ENCODE data around the gene HCFC1R1.
A peak's percentile ranks its signal among the peaks of the same experiment; 100 is the strongest.
"Not testable (repeated sequence)": the region's sequence is repeated elsewhere in the genome, so short reads cannot be mapped to it uniquely, and the experiment has no call there.

Gene HCFC1R1, protein sequence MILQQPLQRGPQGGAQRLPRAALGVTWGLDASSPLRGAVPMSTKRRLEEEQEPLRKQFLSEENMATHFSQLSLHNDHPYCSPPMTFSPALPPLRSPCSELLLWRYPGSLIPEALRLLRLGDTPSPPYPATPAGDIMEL

DNA sequence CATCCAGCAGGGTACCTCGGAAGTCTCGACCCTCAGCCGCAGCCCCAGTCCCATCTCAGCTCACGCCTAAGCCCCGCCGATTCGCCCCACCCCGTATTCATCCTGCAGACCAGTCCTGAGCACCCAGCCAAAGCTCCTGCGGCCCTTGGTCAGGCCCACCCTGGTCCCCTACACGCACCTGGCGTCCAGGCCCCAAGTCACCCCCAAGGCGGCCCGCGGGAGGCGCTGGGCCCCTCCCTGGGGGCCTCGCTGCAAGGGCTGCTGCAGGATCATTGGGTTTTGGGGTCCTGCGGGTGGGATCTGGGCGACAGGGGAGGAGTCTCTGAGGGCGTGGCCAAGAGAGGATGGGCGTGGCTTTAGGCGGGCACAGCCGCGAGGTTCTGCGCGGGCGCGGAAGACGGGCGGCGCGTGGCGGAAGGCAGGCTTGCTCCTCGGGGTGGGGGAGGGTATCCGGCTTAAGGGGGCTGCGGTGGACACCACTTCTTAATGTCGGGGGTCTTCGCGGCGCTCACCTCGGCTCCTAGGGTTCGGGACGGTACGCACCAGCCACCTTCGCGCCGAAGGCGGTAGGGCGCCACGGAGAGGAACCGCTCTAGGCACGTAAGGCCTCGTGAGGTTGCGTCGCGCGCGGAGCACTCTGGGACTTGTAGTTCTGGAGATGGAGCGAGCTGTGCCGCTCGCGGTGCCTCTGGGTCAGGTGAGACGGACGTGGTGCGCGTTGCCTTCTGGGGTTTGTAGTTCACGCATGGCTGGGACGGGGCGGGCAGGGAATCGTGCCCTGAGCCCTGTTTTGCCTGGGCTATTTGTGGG lies at the start of gene HCFC1R1, which contains the start of gene THOC6:
Gene HCFC1R1 (minus strand): TSS at position 274 of the 810 bp plus-strand sequence. CDS start 1 bp downstream, at position 273.
Gene THOC6 (plus strand): TSS at position 367 of the 810 bp plus-strand sequence. CDS start 292 bp downstream, at position 659.
- peak; percentile 92 for DNase-seq

DNA sequence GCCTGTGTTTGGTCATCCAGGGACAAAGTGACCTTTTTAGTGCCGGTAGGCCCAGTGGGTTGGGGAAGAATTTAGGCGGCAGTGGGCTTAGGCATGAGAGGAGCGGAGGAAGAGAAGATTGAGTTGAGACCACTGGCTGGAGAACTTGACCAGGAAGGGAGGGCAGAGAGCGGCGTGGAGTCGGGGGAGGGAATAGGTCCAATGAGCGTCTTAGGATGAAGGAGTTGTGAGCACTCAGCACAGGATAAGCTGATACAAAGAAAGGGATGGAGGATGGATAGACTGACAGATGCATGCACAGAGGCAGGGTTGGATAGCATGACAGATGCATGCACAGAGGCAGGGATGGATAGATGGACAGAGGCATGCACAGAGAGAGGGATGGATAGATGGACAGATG lies 49.7 kb upstream of the HCFC1R1 start:
- no peak for DNase-seq

DNA sequence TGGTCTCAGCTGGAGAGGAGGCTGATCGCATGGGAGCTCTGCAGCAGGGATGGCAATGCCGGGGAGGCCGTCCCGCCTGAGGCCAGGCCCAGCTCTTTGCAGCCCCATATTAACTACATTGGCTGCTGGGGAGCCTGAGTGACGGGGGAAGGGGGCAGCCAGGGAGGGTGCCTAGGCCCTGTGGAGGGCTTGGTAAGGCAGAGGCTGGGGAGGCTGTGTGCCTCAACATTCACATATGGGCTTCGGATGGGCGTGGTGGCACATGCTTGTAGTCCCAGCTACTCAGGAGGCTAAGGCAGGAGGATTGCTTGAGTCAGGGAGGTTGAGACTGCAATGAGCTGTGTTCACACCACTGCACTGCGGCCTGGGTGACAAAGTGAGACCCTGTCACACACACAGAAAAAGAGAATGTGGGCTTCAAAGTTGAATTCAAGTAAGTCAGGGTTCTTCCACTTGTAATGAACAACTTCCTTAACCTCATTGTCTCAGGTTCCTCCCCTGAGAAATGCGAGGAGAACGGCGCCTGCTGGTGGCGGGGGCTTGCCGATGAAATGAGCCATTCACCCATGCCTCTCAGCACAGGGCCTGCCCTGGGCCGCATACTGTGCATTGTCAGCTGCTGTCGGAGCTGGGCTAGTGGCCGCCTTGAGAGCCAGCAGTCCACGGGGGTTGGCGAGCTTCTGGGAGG lies 49.0 kb upstream of the HCFC1R1 start:
- DNase-seq, result not testable (repeated sequence)

DNA sequence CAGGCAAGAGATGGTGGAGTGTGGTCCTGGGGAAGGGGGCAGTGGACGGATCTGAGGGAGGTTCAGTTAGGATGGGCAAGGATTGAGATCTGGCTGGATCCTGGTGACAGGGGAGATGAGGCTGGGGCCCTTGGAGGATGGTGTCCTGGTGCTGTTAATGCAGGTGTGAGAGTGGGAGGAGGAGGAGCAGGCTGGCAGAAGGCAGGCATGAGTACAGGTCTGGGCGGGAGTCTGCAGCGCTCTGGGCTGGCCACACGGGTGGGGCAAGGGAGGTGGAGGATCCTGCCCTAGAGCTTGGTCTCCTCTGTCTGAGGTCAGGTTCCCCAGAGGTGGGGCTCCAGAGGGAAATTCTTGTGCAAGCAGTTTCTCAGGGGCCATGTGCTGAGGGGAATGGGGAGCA lies 48.4 kb upstream of the HCFC1R1 start:
- not testable (repeated sequence) for DNase-seq

DNA sequence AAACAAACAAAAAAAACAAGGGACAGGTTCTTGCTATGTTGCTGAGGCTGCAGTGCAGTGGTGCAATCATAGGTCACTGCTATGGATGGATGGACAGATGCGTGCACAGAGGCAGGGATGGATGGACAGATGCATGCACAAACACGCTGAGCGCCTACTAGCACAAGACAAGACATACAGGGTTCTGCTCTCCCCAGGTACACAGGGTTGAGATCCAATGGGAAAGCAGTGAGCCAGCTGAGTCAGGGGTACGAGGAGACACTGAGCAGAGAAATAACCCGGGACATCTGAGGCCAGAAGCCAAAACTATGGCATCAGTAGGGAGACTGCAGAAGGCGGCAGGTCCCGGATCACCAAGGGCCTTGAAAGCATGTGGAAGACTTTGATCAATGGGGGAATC lies 47.9 kb upstream of the HCFC1R1 start:
- DNase-seq, result no peak

DNA sequence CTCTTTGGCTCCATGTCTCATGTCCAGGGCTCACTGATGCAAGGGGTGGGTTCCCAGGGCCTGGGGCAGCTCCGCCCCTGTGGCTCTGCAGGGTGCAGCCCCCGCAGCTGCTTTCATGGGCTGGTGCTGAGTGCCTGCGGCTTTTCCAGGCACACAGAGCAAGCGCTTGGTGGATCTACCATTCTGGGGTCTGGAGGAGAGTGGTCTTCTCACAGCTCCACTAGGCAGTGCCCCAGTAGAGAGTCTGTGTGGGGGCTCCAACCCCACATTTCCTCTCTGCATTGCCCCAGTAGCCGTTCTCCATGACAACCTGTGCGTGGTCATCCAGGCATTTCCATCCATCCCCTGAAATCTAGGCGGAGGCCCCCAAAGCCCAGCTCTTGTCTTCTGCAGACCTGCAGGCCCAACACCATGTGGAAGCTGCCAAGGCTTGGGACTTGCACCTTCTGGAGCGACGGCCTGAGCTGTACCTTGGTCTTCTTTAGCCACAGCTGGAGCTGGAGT lies 46.9 kb upstream of the HCFC1R1 start:
- no peak for DNase-seq

DNA sequence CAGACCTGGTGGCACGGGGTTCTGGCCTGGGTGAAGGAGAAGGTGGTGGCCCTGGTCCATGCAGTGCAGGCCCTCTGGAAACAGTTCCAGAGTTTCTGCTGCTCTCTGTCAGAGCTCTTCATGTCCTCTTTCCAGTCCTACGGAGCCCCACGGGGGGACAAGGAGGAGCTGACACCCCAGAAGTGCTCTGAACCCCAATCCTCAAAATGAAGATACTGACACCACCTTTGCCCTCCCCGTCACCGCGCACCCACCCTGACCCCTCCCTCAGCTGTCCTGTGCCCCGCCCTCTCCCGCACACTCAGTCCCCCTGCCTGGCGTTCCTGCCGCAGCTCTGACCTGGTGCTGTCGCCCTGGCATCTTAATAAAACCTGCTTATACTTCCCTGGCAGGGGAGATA lies 45.4 kb upstream of the HCFC1R1 start:
- not testable (repeated sequence) for DNase-seq

DNA sequence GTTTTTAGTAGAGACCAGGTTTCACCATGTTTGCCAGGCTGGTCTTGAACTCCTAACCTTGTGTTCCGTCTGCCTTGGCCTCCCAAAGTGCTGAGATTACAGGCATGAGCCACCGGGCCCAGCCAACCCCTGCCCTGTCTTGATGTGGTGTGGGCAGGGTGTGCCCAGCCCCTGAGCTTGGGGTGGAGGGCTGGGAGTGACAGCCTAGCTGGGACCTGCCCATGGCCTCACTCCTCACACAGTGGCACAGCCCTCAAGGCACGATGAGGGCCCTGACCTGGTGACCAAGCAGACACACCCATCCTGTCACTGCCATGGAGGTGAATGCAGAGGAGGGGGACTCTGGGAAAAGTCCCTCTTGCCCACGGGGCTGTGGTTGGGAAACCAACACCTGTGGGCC lies 44.7 kb upstream of the HCFC1R1 start:
- no peak for DNase-seq

DNA sequence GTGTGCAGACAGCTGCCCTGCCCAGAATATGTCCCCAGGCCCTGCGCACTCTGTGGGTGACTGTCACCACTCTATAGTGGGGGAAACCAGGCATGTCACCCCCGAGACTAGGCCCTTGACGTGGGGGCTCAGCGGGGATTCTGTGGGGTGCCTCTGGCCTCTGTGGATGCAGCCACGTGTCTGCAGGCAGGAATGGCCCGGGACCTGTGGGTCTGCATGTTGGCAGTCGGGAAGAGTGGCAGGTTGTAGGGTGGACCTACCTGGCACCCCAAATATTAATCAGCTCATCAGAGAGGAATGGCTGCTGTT lies 42.7 kb upstream of the HCFC1R1 start:
- no peak for DNase-seq

DNA sequence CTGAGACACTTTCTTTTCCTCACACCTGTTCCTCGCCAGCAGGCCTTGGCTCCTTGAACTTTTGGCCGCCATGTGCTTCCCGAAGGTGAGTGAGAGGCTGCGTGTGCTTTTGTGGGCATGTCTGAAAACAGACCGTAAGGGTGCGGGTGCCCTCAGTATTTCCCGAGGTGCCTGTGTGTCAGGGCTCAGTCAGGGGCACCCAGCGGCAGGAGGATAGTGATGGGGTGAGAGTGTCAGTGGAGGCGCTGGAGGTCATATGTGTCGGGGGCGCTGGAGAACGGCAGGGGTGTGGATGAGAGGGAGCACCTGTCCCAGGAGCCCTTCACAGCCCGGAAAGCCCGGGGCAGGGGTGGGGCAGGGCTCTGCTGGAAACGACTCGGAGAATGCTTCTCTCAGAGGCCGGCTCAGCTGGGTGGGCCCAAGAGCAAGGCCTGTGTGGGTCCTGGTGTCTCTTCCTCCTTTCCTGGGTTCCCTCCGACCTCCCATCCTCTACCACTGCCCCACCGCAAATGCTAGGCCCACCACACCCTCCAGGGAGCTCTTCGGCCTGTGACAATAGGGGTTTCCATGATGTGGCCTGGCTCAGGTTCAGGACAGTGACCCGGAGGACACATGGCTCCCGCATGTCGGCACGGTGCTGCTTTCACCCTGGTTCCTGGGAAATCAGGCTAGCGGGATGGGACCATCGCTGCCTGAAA lies 42.1 kb upstream of the HCFC1R1 start:
- DNase-seq, result no peak

DNA sequence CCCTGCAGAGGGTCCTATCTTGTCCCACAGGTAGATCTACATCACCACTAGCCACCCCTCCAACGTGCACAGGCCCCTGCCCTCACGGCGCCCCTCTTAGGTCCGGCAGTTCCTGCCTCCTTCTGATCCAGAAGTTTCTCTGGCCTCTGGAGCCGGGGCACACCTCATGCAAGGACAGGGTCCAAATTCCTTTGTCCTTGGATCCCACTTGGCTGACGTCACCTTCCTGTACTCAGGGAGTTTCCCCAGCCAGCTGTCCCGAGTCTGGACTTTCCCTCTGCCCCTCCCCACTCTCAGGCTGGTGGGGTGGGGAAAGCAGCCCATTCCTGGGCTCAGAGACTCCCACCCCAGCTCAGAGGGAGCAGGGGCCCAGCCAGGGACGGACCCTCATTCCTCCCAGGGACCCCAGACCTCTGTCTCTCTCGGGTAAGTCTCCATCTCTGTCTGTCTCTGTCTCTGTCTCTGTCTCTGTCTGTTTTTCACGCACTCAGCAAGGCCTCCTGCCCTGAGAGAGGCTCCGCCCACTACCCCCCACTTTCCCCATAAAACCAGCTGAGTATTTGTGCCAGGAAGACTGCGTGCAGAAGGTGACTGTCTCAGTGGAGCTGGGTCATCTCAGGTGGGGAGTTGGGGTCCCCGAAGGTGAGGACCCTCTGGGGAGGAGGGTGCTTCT lies 41.5 kb upstream of the HCFC1R1 start, which contains the start of gene IL32:
Gene IL32 (plus strand): TSS at position 572 of the 673 bp plus-strand sequence. CDS start 172 bp downstream, outside the sequence.
- DNase-seq, result peak; percentile 74

DNA sequence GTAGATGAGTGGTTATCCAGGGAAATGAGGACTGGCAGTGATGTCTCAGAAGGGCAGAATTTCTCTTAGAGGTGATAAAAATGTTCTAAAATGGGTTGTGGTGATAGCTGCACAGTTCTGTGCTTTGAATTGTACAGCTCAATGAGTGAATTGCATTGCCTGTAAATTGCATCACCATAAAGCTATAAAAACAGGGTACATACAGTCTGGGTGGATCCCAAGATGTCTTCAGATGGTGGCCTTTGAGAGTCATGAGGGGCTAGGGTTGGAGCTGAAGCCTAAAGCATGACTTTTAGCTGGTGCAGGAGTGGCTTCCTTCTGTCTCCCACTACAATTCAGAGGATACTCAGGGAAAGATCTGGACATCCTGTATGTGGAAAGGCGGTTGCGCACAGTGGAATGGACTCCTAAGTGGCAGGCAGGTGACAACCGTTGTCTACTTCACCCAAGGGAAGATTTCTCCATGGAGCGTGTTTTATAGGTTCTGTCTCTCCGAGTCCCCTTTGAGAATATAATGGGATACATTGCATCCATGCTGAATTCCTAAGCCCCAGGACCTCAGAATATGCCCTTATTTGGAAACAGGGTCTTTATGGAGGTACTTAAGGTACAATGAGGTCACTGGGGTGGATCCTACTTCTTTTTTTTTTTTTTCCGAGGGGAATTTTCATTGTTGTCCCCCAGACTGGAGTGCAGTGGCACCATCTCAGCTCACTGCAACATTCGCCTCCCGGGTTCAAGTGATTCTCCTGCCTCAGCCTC lies 40.1 kb upstream of the HCFC1R1 start:
- DNase-seq, result no peak

DNA sequence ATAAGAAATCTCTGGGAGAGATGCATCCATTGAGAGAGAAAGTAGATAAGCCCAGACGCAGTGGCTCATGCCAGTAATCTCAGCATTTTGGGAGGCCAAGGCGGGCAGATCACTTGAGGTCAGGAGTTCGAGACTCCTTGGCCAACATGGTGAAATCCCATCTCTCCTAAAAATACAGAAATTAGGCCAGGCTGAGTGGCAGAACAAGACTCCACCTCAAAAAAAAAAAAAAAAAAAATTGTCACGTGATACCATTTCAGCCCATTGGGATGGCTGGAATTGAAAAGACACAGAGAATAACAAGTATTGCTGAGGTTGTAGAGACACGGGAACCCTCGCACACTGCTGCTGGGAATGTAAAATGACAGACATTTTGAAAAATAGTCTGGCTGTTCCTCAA lies 38.8 kb upstream of the HCFC1R1 start:
- no peak for DNase-seq

DNA sequence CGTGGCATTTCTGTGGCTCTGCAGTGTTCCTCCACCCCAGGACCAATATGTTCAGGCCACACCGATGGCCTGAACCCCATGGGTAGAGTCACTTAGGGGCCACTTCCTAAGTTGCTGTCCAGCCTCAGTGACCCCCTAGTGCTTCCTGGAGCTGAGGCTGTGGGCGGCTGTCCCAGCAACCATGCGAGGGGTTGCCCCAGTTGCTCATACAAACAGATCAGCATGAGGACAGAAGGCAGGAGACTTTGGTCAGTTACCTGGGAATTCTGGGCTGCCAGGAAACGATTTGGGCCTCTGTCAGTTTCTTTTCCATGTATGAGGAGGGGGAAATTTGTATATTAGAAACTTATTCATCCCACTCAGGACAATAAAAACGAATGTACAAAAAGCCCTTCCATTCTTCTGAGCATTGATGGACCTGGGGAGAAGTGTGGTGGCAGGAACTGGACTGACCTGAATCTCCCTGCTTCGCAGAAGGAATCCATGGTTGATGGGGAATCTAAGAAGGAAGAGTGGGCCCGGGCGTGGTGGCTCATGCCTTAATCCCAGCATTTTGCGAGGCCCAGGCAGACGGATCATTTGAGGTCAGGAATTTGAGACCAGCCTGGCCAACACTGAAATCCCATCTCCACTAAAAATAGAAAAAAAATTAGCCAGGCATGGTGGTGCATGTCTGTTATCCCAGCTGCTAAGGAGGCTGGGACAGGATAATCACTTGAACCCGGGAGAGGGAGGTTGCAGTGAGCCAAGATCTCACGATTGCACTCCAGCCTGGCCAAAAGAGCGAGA lies 36.8 kb upstream of the HCFC1R1 start:
- DNase-seq, result no peak

DNA sequence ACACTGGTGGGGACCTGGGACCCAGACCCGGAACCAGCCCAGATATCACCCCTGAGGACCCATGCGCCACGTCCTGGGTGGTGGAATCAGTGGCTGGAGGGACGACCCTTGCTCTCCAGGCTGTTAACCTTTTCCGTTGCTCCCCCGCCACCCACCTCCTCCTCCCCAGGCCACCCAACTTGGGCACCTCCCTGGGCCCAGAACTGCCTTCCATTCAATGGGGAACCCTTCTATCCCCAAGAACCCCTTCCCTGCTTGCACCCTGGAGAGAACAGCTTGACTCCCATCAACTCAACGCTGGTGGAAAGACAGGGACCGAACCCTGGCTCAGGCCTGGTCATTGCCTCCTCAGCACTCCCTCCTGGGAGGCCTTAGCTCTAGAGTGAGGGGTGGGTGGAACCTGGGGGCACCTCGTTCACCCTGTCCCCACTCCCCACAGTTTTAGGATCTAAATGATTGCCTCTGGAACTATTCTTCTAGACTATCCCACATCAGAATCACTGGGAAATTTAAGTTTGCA lies 36.0 kb upstream of the HCFC1R1 start:
- no peak for DNase-seq

DNA sequence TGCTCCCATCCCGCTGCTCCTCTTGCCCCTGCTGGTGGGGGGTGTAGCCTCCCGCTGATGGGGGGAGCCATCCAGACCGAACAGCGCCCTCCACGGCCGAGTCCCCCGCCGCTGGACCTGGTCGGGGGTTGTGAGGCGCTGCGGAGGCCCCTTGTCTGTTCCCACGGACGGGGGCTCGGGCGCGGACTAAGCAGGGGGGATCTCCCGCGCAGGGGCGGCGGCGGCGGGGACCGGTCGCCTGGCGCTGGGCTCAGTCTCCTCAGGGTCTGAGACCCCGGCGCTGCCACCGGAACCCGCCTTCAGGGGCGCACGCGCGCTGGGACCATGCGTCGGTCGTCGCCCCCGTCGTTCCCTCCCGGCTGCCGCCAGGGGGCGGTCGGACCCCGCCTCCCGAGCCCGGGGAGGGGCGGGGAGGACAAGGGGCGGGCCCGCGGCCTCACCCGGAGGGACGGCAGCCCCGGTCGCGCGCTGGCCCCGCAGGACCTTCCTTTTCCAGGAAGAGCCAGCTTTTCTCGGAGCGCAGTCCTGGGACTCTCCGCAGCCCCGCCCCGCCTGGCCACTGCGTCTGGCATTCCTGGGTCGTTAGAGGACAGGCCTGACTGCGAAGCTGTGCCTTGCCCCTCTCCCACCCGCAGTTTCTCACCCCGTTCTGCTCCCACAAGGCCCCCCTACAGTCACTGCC lies 35.4 kb upstream of the HCFC1R1 start:
- DNase-seq, result peak; percentile 92

DNA sequence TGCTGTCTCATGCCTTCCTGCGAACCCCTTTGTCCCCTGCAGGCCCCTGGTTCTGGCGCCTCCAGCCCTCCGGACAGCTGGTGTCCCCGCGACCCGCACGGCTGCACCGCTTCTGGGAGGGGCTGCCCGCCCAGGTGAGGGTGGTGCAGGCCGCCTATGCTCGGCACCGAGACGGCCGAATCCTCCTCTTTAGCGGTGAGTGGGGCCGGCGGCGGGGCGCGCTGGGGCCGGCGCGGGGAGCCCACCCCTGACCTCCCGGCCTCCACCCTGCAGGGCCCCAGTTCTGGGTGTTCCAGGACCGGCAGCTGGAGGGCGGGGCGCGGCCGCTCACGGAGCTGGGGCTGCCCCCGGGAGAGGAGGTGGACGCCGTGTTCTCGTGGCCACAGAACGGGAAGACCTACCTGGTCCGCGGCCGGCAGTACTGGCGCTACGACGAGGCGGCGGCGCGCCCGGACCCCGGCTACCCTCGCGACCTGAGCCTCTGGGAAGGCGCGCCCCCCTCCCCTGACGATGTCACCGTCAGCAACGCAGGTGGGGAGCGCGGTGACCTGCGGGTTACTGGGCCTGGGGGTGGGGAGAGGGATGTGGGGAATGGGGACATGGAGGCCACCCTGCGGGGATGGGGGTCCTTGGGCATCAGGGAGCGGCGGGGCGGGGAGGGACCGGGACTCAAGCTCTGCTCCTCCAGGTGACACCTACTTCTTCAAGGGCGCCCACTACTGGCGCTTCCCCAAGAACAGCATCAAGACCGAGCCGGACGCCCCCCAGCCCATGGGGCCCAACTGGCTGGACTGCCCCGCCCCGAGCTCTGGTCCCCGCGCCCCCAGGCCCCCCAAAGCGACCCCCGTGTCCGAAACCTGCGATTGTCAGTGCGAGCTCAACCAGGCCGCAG lies 34.6 kb upstream of the HCFC1R1 start:
- DNase-seq, result peak; percentile 56

DNA sequence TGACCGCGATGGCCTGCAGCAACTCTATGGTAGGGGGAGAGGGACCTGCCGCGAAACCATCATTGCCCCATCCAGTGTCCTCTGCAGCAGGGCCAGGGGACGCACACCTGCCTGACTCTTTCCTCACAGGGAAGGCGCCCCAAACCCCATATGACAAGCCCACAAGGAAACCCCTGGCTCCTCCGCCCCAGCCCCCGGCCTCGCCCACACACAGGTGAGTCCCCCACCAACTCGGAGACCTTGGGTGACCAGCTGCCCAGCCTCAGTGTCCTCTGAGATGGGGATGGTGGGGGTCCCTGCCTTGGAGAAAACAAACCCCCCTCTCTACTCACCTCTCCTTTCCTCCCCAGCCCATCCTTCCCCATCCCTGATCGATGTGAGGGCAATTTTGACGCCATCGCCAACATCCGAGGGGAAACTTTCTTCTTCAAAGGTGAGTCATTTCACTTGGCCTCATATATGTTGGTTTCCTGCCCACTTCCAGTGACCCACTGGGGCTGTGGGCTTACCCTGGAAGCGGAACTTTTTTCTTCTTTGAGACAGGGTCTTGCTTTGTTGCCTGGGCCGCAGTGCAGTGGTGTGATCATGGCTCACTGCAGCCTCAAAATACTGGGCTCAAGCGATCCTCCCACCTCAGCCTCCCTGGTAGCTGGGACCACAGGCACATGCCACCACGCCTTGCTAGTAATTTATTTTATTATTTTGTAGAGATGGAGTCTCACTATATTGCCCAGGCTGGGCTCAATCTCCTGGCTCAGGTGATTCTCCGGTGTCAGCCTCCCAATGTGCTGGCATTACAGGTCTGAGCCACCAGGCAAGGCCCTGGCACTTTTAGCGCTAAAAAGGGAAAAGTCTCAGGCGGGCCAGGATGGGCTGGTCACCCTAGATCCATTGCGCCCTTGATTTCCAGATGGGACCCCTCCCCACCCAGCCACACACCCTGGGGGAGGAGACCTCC lies 33.7 kb upstream of the HCFC1R1 start:
- no peak for DNase-seq
